MG63 (cell line): Measurements from ENCODE around the gene ADAMTS12. TPM values are rescaled to one million over a fixed set of nuclear protein-coding genes. Genes with fewer than 3 reads are reported as not detected.
"Not testable (repeated sequence)": the region's sequence is repeated elsewhere in the genome, so short reads cannot be mapped to it uniquely, and the experiment has no call there.

Source experiments
- DNase-seq: peaks from one replicate; pipeline ENCODE4 v3.0.0-alpha.2; 2020
- H3K27me3 ChIP-seq: fragments of 250-450 bp; sonication (Bioruptor Pico); 2 replicates; pipeline ENCODE4 v1.5.1; 2020; ENCODE audit warnings: mild to moderate bottlenecking, moderate library complexity
- H3K36me3 ChIP-seq: fragments of 250-450 bp; sonication (Bioruptor Pico); 2 replicates; pipeline ENCODE4 v1.5.1; 2020; ENCODE audit warnings: mild to moderate bottlenecking, moderate library complexity
- H3K4me3 ChIP-seq: fragments of 250-450 bp; sonication (Bioruptor Pico); 2 replicates; pipeline ENCODE4 v1.5.1; 2020; ENCODE audit warnings: mild to moderate bottlenecking, moderate library complexity
- H3K9me3 ChIP-seq: fragments of 250-450 bp; sonication (Bioruptor Pico); 2 replicates; pipeline ENCODE4 v1.5.1; 2020; ENCODE audit warnings: mild to moderate bottlenecking, moderate library complexity
- total RNA-seq: library from RNA; depleted of rRNA; stranded (reverse); fragments of >200 nt; shearing (Covaris generic); gene quantifications from 2 replicates; pipeline ENCODE4 v1.2.3, GENCODE V29; 2014; ENCODE audit warnings: low replicate concordance

The ADAMTS12 gene
- total RNA-seq, 1 experiment from 2014 or later = 11.8 TPM

DNA sequence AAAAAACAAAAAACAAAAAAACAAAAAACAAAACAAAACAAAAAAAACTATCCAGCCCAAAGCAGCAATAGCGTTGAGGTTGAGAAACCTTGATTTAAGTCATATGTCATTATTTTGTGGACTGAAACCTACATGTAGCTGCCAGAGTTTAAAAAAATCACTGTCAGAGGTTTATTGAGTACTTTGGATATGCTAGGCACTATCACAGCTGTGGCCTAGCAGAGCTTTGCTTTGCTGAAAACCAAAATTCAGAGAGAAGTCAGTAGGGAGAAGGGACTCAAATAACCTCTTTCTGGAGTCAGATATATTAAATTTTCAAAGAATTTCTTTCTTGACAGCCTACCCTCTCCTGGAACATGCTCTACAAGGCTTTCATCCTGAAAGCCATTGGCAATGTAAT lies 299.5 kb downstream of the ADAMTS12 start:
- H3K27me3 ChIP-seq = no peaks in the 10 kb centered on the region
- no peak for DNase-seq

GRCh38 chr5:33588654-33589372 lies 303.0 kb downstream of the ADAMTS12 start:
- DNase-seq = peak; percentile 18
- no peaks in the 10 kb centered on the region for H3K9me3 ChIP-seq
- no peaks in the 10 kb centered on the region for H3K36me3 ChIP-seq
- no peaks in the 10 kb centered on the region for H3K27me3 ChIP-seq
- no peak overlapping the region for H3K4me3 ChIP-seq

More for the DNA sequence above, 299.5 kb downstream of the ADAMTS12 start:
- H3K4me3 ChIP-seq = no peak overlapping the region
- H3K9me3 ChIP-seq = no peaks in the 10 kb centered on the region
- H3K36me3 ChIP-seq = no peaks in the 10 kb centered on the region

DNA sequence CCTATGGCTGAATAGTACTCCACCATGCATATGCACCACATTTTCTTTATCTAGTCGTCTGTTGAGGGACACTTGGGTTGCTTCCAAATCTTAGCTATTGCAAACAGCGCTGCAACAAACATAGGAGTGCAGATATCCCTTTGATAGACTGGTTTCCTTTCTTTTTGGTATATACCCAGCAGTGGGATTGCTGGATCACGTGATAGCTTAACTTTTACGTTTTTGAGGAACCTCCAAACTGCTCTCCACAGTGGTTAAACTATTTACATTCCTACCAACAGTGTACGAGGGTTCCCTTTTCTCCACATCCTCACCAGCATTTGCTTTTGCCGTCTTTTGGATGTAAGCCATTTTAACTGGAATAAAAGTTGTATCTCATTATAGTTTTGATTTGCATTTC lies 308.5 kb downstream of the ADAMTS12 start:
- H3K27me3 ChIP-seq = no peaks in the 10 kb centered on the region
- H3K36me3 ChIP-seq = no peaks in the 10 kb centered on the region
- DNase-seq = no peak
- H3K4me3 ChIP-seq = no peak overlapping the region
- no peaks in the 10 kb centered on the region for H3K9me3 ChIP-seq

GRCh38 chr5:33582417-33582816 lies 309.4 kb downstream of the ADAMTS12 start:
- DNase-seq = no peak
- Histone ChIP-seq H3K36me3 (no peaks in the 10 kb centered on the region), H3K9me3 (no peaks in the 10 kb centered on the region), H3K4me3 (no peak overlapping the region), H3K27me3 (no peaks in the 10 kb centered on the region)

DNA sequence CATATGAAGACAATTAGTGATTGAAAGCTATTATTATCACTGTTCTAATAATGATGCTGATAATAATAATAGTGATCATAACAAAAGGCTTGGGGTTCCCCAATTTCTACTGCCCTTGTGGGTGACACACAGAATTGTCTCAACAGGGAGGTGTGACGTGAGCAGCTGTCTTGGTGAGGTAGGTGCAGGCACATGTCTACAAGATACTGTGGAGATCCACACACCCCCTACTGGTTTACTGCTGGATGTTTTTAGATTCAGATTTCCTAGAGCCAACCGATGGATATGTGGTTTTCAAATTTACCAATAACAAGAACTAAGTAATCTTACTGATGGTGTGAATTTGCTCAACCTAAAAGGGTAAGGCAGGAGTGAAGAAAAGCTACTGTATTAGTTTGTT lies 312.0 kb downstream of the ADAMTS12 start:
- Histone ChIP-seq H3K36me3 (no peaks in the 10 kb centered on the region), H3K9me3 (no peaks in the 10 kb centered on the region), H3K27me3 (no peaks in the 10 kb centered on the region), H3K4me3 (no peak overlapping the region)
- DNase-seq = no peak

- no peak overlapping the region for H3K4me3 ChIP-seq
- no peaks in the 10 kb centered on the region for H3K27me3 ChIP-seq
- no peaks in the 10 kb centered on the region for H3K36me3 ChIP-seq
- no peak for DNase-seq
- H3K9me3 ChIP-seq = no peaks in the 10 kb centered on the region
Observed at GRCh38 chr5:33579152-33579551, 312.6 kb downstream of the ADAMTS12 start.

GRCh38 chr5:33576726-33577590 lies 314.8 kb downstream of the ADAMTS12 start:
- H3K36me3 ChIP-seq = no peaks in the 10 kb centered on the region
- H3K9me3 ChIP-seq = no peaks in the 10 kb centered on the region; the same call in 1 of the 2 replicates
- no peak for DNase-seq
- no peaks in the 10 kb centered on the region for H3K27me3 ChIP-seq
- no peak overlapping the region for H3K4me3 ChIP-seq

- DNase-seq = no peak
- H3K9me3 ChIP-seq = no peaks in the 10 kb centered on the region
- H3K27me3 ChIP-seq = no peaks in the 10 kb centered on the region
- H3K36me3 ChIP-seq = no peaks in the 10 kb centered on the region
- H3K4me3 ChIP-seq = no peak overlapping the region
Observed at GRCh38 chr5:33565324-33565723, 326.5 kb downstream of the ADAMTS12 start.

DNA sequence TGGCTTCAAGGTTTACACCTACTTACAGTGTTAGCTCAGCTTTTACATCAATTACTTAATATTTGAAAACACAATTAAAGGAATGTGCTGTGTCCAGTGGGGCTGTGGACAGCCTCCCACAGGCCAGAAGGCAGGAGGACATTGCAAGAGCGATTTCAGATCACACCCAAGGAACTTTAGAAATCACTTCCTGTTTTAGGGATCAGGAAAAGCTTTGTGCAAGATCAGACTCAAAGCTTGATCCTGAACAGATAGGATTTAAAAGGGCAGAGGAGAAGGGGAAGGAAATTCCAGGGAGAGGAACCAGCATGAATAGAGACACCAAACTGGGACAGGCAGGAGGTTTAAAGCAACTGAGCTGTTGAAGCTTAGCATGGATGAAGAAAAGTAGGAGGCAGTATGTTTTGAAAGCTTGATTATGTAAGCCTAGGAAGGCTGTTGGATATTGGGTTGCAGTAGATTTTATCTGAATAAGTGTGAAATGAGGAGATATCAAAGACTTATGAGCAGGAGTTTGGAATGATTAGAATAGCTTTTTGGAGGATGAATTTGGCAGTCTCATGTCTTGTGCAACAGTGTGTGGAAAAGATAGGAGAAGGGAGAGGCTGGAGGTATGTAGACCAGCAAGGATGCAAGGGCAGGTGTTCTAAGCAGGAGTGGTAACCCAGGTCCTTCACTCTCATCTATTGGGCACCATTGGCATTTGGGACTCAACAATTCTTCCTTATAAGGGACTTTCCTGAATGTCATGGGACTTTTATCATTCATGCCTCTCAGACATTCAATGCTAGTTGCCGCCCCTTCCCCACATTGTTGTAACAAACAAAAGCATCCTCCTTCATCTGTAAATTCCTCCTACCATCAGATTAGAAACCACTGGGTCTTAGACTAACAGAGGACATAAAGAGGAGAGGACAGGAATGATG lies 327.5 kb downstream of the ADAMTS12 start:
- DNase-seq = no peak
- Histone ChIP-seq H3K9me3 (no peaks in the 10 kb centered on the region), H3K4me3 (no peak overlapping the region), H3K36me3 (no peaks in the 10 kb centered on the region), H3K27me3 (no peaks in the 10 kb centered on the region)

DNA sequence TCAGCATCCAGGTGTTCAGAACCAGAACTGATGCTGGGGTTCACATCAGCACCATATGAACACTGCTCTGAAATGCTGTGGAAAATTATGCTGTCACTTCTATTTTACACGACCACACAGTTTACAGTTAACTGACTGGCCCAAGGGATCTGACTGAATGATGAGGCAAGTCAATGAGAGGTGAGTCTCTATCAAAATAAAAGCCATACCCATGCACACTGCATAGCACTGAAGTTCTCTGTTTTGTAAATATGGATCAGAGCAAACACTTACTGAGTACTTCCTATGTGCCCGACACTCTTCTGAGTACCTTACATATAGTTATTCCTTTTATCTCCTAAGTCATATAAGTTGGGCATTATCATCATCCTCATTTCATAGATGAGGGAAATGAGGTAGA lies 328.3 kb downstream of the ADAMTS12 start:
- H3K36me3 ChIP-seq = no peaks in the 10 kb centered on the region
- no peak overlapping the region for H3K4me3 ChIP-seq
- DNase-seq = no peak
- H3K9me3 ChIP-seq = no peaks in the 10 kb centered on the region
- H3K27me3 ChIP-seq = no peaks in the 10 kb centered on the region

DNA sequence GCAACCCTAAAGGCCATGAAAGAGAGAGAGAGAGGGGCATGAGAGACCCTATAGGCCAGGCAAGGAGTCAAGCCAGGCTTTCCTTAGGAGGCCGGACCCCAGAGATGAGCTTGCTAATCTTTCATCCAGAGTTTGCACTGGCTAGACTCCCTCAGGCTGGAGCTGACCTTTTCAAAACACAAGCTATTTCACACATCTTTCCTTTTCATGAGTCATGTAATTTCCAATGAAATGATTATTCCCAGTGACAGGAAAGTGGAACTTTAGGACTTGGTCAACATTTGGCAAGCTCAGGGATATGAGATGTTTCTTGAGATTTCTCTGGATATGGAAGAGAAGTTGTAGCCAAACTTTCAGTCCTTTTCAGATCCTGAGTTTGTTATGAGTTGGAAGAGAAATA lies 333.3 kb downstream of the ADAMTS12 start:
- Histone ChIP-seq H3K36me3 (no peaks in the 10 kb centered on the region), H3K4me3 (no peak overlapping the region), H3K27me3 (no peaks in the 10 kb centered on the region), H3K9me3 (no peaks in the 10 kb centered on the region)
- DNase-seq = no peak

DNA sequence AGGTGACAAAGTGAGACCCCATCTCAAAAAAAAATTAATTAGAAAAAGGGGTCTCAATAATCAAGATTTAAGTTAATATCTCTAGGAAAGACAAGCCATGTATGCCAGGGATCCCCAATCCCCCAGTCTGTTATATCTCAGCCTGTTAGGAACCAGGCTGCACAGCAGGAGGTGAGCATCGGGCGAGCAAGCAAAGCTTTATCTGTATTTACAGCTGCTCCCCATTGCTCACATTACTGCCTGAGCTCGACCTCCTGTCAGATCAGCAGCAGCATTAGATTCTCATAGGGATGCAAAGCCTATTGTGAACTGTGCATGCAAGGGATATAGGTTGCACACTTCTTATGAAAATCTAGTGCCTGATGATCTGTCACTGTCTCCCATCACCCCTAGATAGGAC lies 334.2 kb downstream of the ADAMTS12 start:
- Histone ChIP-seq H3K27me3 (no peaks in the 10 kb centered on the region), H3K36me3 (no peaks in the 10 kb centered on the region), H3K4me3 (no peak overlapping the region), H3K9me3 (no peaks in the 10 kb centered on the region; the same call in 1 of the 2 replicates)
- DNase-seq = no peak

- Histone ChIP-seq H3K4me3 (no peak overlapping the region), H3K9me3 (no peaks in the 10 kb centered on the region; the same call in none of the 2 replicates), H3K36me3 (no peaks in the 10 kb centered on the region), H3K27me3 (no peaks in the 10 kb centered on the region)
- DNase-seq = no peak
Observed at GRCh38 chr5:33556330-33557328, 335.2 kb downstream of the ADAMTS12 start.

DNA sequence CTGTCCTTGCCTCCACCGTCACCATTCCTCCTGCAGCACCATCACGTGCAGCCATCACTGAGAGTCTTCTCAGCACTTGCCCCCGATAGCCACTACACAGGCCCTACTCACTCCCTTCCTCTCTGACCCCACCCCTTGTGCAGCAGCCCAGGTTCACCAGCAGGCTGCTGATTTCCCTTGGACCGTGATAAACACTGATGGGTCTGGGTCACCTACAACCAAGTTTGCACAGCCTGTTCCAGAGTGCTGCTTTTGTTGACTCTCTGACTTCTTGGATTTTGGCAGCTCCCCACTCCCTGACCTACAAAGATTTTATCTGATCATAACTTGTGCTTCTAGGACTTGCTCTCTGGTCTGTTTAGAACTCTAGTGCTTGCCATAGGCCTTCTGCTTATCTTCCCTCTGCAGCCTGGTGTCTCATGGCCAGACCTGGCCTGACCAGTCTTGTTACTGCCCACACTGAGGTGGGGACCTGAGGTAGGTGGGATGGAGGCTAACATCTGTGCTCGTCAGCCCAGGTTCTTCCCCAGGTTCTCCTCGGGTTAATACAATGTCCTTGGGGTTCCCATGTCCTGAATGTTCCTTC lies 341.7 kb downstream of the ADAMTS12 start:
- H3K27me3 ChIP-seq = no peaks in the 10 kb centered on the region

DNA sequence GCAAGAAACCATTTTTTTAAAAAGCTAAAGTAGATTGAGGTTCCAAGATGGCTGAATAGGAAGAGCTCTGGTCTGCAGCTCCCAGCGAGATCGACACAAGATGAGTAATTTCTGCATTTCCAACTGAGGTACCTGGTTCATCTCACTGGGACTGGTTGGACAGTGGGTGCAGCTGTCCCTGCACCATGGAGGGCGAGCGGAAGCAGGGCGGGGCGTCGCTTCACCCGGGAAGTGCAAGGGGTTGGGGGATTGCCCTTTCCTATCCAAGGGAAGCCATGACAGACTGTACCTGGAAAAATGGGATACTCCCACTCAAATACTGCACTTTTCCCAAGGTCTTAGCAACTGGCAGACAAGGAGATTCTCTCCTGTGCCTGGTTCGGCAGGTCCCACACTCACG lies 352.0 kb downstream of the ADAMTS12 start:
- not testable (repeated sequence) for H3K27me3 ChIP-seq, DNase-seq, H3K36me3 ChIP-seq, H3K4me3 ChIP-seq, H3K9me3 ChIP-seq

More for the DNA sequence above, 341.7 kb downstream of the ADAMTS12 start:
- no peak for DNase-seq
- Histone ChIP-seq H3K4me3 (no peak overlapping the region), H3K9me3 (no peaks in the 10 kb centered on the region; the same call in none of the 2 replicates), H3K36me3 (no peaks in the 10 kb centered on the region)
